Measurements from ENCODE around the gene SRP9.
"Not testable (repeated sequence)": the region's sequence is repeated elsewhere in the genome, so short reads cannot be mapped to it uniquely, and the experiment has no call there.

The SRP9 gene

DNA sequence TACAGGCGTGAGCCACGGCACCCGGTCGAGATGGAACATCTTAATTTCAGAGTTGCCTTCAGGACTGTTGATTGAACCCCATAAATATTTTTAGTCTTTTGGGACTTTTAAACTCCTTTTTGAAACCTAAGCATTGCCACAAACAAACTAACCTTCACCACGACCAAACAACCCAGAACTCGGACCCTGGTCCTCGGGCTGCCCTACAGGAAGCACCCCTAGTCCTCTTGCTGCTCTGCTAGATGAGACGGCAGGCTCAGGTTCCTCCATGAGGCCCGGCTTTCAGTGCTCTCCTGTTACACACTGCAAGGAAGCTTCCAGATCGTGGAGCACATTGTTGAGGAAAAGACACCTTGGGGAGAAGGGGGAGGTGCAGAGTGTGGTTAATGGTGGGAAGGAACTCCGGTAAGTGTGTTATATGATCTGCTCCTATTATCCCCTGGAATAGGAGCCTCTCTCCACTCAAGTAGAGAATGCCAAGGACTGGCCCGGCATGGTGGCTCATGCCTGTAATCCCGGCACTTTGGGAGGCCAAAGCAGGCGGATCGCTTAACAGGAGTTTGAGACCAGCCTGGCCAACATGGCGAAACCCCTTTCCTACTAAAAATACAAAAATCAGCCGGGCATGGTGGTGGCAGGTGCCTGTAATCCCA, 38.0 kb downstream of the SRP9 start:
- DNase-seq (ENCODE audit: low spot score) = no peak

DNA sequence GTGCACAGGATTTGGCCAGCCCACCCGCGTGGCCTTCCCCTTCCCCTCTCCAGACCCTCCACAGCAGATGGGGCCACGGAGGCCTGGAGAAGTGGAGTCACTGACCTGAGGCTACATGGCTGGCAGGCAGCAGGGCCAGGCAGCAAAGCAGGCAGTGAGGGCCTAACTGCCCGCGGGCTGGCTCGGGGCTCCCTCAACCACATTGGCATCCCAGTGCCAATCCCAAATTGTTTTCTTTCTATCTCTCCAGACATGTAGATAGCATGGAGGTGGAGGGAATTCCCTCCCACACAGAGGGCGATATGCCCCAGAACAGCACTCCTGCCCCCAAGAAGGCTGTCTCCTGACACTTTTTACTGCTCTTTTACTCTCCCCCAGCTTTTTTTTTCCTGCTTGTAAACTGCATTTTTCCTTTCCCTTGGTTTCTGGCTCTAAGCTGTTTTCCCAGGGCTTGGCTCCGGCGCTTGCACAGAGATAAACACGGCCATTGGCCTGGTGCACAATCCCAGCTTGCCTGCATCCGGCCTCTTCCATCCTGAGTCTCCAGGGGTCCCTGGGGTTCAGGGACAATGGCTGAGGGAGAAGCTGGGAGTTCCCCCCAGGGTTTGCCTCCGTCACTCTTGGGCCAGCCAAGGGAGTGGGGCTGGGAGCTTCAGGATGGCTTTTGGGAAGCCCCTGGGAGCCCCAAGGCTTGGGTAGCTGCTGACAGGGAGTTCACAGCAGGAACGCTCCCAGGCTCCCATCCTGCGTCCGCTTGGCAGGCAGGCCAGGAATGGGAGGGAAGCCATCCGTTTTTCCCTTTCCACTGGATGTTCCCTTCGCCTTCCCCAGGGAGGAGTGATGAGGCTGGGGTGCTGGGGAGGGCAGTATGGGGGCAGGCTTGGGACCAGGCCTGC, 39.3 kb downstream of the SRP9 start:
- peak; percentile 60 for DNase-seq (ENCODE audit: low spot score)

GRCh38 chr1:225817611-225818061, 40.0 kb downstream of the SRP9 start:
- peak; percentile 87 for DNase-seq (ENCODE audit: low spot score)

DNA sequence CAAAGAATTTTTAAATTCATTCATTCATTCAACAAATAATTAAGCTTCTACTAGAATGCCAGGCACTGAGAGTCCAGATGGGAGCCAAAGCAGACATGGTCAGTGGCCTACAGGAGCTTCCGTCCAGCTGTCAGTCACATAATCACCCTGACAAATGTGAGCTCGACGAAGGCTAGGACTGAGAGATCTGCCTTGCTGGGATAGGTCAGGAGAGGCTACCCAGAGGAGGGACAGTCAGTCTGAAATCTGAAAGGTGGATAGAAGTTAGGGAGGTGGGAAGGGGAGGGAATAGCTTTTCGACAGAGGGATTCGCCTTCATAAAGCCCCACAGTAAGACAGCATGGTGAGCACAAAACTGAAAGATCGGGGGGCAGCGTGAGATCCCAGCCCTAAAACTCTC, 40.6 kb downstream of the SRP9 start:
- no peak for DNase-seq (ENCODE audit: low spot score)

DNA sequence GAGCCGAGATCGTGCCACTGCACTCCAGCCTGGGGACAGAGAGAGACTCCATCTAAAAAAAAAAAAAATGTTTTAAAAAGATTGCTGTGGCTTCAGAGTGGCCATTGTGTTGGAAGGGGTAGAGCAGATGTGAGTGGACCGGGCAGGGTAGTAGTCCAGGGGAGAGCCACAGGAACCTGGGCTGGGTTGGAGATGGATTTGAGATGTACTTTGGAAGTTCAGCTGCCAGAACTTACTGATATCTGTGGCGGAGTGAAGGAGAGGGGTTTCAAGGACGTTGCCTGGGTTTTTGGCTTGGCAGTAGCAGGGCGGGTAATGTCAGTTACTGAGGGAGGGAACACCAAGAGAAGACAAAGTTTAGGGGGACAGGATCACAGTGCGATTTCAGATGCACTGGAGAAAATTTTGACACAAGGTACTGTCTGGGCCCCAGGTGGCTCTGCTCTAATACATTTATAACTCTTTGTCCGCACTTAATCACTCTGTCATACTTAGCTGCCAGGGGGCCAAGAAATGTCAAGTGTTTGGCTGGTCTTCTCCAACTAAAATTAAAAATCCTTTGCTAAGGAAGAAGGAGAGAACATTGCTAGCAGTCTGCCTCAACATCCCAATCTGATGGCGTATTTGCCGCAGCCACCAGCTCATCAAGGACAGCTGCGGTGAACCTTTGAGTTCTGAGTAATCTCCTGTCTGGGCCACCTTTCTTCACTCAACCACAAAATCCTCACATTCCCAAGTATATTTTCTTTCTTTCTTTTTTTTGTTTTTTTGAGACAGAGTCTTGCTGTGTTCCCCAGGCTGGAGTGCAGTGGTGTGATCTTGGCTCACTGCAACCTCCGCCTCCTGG, 41.9 kb downstream of the SRP9 start:
- no peak for DNase-seq (ENCODE audit: low spot score)

GRCh38 chr1:225820522-225821120, 43.0 kb downstream of the SRP9 start:
- no peak for DNase-seq (ENCODE audit: low spot score)

- no peak for DNase-seq (ENCODE audit: low spot score)
These were observed 45.2 kb downstream of the SRP9 start for GRCh38 chr1:225822655-225823403.

- DNase-seq (ENCODE audit: low spot score) = no peak
These were observed 46.2 kb downstream of the SRP9 start for GRCh38 chr1:225823811-225824261.

- DNase-seq (ENCODE audit: low spot score) = no peak
These were observed 46.9 kb downstream of the SRP9 start for GRCh38 chr1:225824533-225824941.

DNA sequence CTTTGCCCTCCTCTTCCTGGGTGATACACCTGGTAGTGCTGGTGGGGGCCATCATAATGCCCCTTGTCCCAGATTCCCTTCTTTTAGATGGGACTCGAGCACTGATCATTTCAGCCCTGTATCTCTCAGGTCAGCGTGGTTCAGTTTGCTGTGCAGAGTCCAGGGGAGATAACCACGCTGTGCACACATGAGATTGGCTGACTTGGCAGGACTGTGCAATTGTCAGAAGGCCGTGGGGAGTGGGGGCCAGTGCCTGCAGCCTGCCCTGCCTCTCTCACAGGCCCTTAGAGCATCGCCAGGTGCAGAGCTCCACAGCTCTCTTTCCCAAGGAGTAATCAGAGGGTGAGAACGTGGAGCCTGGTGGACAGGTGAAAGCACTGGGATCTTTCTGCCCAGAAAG, 47.5 kb downstream of the SRP9 start:
- DNase-seq (ENCODE audit: low spot score) = no peak

DNA sequence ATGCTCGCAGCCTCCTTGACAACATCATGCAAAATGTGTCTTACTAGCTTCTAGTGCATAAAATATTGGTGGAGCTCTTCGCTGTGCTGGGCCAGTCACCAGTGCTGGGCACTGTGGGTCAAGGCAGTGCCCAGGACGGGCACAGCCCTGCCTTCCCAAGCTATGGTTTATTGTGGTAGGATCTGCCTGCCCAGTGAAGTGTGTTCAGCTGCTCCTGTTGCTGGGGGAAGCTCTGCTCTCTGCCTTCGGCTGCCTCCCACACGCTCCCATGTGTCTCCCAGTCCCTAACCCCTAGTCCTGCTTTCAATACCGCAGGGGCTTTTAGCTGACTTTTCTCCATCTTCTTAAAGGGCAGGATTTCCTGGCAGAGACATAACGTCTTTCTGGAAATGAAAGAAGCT, 48.0 kb downstream of the SRP9 start:
- no peak for DNase-seq (ENCODE audit: low spot score)

GRCh38 chr1:225827076-225827475, 49.5 kb downstream of the SRP9 start:
- no peak for DNase-seq (ENCODE audit: low spot score)

DNA sequence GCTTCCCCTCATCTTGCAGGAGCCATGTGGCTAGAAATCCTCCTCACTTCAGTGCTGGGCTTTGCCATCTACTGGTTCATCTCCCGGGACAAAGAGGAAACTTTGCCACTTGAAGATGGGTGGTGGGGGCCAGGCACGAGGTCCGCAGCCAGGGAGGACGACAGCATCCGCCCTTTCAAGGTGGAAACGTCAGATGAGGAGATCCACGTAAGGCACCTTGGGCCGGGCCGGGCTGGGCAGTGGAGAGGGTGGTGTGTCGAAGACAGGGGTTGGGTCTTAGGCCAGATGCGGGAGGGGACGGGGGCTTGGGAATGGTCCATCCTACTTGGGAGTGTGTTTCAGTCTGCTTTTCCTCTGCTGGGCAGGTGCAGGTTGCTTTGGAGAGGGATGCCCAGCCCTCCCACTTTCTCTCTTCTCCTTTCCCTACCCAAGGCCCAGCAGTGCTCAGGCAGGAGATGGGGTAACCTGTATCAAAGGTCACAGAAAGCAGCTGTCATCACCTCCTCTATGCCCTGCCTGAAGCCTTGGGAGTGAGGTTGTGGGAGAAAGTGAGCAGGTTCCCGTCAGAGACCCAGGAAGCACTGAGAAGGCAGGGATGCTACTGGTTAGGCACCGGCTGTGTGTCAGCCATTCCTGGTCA, 51.2 kb downstream of the SRP9 start:
- no peak for DNase-seq (ENCODE audit: low spot score)

- no peak for DNase-seq (ENCODE audit: low spot score)
These were observed 53.2 kb downstream of the SRP9 start for GRCh38 chr1:225830841-225831240.

DNA sequence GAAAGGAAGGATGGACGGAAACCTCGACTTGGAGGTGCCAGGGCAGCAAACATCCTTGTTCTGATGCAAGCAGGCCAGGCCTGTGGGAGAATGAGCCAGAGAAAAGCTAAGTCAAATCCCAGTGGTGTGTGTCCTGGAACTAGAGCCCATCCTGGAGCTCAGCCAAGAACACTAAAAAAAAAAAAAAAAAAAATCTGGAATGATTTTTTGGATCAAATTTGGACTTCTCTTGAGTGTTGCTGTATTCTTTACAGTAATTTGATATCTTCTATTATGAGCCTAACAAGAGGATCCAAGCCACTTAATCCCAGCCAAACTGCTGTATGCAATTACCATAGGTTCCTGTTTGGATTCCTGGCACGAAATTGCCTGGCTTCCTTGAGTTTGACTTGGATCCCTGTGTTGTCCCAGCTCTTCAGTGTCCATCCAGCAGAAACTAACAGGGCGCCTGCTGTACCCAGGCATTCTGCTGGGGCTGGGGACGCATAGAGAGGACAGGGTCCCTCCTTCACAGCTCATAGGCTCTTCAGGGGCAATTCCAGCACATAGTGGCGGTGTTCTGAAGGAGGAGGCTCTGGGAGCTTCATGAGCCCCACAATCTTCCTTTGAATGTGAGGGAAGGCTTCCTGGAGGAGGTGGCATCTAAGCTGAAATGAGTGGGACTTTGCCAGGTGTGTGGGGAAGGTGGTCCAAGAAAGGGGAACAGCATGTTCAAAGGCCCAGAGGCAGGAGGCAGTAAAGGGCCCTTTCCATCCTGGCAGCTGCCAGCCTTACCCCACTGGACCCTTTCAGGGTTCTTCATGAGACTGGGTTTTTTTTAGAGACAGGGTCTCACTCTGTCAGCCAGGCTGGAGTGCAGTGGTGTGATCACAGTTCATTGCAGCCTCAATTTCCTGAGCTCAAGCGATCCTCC, 57.0 kb downstream of the SRP9 start:
- peak; percentile 89 for DNase-seq (ENCODE audit: low spot score)

GRCh38 chr1:225835856-225836255, 58.2 kb downstream of the SRP9 start:
- peak; percentile 60 for DNase-seq (ENCODE audit: low spot score)

GRCh38 chr1:225836296-225836695, 58.7 kb downstream of the SRP9 start:
- not testable (repeated sequence) for DNase-seq (ENCODE audit: low spot score)

DNA sequence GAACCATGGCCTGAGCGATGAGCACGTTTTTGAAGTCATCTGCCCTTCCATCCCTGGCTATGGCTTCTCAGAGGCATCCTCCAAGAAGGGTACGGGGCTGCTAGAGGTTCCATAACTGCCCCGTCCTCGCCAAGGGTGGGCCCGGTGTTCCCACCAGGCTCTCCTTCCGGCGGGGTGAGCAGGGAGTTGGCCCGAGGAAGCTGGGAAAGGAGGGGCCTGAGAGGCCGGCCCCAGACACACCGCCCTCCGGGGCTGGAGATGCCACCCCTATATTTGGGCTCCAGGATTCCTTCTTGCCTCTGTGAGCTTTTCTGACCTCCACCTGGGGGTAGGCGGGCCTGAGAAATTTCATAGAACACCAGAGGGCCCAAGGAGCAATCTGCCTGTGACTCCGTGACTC, 61.2 kb downstream of the SRP9 start:
- DNase-seq (ENCODE audit: low spot score) = no peak
